ENCODE results near the gene ERC2.

ERC2 gene

DNA sequence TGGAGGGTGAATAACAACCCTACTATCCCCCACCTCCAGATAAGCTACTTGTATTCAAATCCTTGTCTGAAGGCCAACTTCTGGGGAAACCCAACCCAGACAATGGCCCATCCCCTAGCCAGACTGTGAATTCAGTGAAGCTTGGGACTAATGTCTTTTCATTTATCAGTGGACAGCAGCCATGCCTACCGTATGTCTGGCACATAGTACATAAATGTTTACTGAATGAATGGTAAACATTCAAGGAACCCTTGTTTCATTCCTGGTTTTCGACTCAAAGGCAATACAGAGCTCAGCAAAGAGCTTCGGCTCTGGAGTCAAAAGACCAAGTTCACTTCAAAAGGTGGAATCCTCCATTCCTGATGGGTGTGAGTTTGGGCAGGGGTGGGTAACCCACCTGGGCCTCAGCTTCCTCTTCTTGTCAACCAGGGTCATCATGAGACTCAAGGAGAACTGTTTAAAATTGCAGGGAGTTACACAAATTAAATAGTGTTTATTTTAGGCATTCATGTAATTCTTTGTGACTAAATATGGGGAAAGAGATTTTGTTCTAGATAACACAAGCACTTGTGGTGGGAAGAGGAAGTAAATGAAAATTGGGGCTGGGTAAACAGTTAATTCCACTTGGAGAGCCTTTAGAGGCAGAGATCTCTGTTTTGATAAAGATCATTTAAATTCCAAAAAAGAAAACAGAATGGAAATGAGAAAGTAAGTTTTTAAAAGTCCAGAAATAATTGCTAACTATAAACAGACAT lies 677.5 kb downstream of the ERC2 start:
- no peak for DNase-seq (ENCODE audit: low read depth)

DNA sequence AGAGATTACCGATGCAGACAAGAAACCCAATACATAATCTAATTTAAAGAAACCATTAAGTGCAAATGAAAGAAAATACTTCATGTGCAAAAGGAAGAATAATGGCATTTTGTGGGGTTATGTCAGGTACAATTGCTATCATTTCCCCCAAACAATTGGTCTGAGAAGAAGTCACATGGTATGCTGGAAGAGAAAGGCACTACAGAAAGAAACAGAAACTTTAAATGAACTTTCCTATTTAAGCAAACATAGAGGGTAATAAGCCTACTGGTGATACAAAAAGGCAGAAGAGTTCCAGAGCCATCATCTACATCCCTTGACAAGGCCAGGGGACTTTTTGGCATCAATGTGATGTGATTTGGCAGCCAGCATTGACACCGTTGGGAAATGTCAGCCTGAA lies 678.8 kb downstream of the ERC2 start:
- no peak for DNase-seq (ENCODE audit: low read depth)

DNA sequence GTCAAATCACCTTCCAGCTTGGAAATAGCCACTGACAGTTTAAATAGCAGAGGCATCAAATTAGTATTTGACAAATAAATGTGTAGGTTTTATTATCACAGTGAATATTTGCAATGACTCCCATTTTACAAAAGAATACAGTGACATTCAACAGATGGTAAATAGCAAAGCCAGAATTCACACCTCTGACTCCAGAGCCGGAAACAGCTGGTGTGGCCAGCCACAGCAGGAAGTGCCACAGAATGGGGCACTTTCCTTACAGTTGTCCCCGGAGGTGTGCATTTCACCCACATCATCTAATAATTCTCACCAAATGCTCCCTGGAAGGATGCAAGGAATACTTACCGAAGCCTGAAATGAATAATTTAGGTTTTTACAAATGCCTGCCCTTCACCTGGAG lies 685.5 kb downstream of the ERC2 start:
- DNase-seq (ENCODE audit: low read depth), result no peak

DNA sequence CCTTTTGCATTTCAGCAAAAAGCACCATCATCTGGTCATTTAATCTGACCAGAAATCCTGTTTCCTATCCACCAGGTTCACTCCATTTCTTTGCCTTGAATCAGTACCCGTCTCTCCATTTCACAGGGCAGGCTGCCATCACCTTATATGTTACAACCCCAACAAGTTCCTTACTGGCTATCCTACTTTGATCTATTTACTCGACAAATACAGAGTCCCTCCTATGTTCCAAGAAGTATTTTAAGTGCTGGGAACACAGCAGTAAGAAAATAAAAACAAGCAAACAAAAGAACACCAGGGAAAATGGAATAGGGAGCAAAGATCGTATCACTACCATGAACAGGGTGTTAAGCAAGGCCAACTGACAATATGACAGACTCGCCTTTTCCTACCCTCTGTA lies 685.9 kb downstream of the ERC2 start:
- no peak for DNase-seq (ENCODE audit: low read depth)

DNA sequence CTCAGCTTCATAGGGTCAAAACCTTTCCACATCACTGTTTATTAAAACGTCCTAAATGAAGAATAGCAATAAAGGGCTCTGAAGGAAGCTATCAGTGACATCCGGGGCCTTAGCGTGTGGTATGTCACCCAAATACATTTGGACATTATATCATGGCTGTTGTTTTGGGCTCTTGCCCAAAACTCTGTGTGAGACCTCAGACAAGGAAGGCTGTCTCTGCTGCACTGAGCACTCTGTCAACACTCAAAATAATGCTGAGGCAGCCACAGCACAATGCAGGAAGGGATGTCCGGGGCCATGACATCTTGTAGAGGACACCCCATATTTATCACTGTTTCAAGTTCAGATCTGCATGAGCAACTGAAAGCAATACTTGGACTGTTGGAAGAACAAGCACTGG lies 687.4 kb downstream of the ERC2 start:
- DNase-seq (ENCODE audit: low read depth), result no peak

DNA sequence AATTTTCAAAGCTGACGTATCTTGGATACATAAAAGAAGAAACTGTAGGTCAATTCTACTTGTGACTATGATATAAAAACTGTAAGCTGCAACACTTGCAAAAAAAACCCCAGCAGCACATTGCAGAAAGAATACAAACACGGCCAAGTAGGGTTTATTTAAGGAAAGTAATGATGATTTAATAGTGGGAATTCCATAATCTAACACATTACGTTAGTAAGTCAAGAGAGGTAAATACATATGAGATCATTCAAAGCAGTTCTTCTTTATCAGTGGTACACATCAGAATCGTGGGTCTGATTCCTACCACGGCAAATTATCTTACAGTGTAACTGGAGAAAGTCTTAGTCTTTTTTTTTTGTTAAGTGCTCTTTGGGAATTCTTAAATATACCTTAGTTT lies 688.7 kb downstream of the ERC2 start:
- no peak for DNase-seq (ENCODE audit: low read depth)

DNA sequence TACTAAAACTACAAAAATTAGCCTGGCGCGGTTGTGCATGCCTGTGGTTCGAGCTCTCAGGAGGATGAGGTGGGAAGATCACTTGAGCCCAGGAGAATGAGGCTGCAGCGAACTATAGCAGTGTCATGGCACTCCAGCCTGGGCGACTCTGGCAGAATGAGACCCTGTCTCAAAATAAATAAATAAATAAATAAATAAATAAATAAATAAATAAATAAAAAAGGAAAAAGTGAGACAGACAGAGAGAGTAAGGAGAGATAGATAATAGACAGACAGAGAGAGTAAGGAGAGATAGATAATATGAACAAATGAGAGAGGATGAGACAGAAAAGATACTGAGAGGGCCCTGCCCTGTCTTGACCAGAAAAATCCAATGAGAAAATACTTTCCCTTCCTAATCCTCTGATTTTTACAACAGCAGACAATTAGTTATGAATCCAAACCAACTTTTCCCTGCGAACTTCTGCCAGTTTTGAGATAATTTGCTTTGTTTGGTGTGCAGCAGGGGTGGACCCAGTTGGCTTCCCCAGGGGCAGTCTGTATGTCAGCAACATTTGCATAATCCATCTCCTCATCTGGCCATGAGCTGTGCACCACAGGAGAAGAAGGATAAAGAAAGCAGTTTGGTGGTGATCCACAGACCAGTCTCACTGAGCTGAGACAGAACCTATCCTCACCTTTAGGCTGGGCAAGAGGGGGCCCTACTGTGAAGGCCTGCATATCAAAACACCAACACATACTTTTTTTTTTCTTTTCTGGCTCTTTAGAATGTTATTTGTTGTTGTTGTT lies 692.7 kb downstream of the ERC2 start:
- no peak for DNase-seq (ENCODE audit: low read depth)

DNA sequence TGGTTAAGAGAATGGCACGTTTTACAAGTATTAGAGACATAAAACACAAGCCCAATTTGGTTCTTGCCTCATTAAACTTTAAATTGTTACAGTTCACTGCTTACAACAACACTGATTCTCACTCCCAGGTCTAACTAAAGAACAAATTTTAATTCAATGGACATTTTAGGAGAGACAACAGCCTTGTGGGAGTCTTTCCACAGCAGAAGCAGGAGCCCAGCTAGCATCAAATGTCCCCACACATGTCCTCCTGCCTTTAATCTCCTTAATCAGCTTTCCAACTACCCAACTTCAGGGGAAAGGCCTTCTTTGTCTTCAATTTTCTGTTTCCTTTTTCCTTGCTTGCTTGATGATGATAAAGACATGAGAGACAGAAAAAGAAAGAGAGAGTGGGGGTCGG lies 693.4 kb downstream of the ERC2 start:
- no peak for DNase-seq (ENCODE audit: low read depth)

DNA sequence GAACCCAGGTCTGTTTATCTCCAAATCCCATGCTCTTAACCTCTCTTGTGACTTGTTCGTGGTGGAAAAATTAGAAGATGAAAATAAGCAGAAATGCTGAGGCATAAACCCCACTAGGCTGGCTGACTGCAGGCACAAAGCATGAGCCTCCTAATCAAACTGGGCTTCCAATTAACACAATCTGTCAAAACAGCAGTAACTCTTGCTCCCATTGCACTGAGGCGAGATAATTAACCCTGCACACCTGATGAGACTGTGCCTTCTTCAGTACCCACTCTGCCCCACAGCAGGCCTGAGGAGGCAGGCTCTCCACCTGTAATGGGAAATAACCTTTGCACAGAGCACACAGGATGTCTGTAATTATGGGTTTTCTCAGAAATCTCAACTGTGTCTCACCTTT lies 696.8 kb downstream of the ERC2 start:
- no peak for DNase-seq (ENCODE audit: low read depth)

DNA sequence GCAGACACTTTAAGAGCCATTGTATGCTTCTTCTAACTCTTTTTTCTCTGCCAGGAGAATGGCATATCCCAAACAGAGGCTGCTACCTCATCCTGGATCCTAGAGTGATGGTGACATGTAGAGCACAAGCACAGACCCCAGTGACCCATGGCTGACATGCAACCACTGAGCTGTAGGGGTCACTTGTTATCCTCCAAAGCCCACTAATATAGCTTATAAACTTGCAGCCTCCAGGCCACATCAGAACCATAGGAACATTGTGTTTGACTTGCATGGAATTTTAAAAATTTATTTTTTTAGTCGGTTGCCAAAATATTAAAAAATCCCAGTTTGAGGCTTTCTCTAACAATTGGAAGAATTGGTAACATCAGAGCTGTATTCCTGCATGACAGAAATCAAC lies 698.2 kb downstream of the ERC2 start:
- DNase-seq (ENCODE audit: low read depth), result no peak

DNA sequence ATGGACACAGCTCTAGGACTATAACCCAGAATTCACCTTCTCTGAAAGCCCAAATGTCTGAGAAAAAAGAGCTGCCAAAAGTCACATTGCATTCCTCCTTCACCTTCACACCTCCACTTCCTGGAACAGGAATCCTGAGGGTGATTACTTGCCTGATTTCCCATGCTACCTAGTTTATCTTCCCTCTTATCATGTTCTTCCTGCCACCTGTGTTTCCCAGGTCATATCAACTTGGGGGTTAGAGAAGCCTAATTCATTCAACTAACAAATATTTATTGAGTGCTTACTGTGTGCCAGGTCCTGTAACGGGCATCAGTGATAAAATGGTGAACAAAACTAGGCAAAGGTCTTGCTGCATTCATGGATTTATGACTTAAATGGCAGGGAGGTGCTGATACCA lies 701.5 kb downstream of the ERC2 start:
- no peak for DNase-seq (ENCODE audit: low read depth)

DNA sequence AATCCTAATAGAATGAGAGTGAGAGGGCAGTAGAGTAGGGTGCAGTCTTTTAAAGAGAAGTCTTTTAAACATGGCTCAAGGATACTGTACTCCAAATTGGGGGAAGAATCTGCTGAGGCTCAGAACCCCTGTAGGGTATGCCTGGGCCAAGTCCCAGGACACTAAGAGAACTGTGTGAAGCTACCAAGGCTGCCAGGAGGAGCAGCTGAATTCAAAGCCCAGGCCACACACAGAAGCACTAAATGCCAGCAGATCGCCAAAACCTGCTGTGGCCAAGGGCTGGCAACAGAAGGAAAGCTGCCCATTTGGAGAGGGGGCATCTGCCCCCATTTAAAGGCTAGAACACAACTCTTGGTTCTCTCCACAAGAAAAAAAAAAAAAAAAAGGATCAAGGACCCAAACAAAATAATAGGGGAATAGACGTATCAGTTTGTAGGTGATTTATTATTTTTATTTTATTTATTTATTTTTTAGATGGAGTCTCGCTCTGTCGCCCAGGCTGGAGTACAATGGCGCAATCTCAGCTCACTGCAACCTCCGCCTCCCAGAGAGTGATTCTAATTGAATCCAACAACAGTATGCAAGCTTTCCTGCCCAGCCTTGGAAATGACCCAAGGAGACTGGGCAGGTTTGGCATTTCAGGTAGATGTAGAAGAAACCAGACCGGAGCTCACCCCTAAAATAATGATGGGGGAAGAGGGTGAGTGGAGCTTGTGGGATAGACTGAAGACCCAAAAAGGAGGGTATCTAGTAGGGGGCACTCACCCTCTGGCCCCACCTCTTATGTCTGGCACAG lies 702.2 kb downstream of the ERC2 start:
- no peak for DNase-seq (ENCODE audit: low read depth)

DNA sequence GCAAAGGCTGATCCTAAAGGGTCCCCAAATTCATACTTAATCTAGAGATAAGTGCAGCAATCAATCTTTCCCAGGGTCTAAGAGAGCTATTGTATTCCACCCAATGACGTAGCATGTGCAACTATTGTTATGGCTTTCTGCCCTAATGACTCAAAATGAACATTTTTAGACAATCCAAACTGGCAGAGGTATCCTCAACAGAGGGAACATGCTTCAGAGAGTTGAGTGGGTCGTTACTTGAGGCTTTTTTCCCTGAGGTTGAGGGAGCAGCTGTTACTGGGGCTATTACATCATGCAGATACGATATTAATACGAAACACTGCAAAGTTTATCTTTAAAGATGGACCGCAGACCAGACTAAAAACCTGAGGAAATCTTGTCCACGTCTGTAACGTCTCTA lies 702.9 kb downstream of the ERC2 start:
- no peak for DNase-seq (ENCODE audit: low read depth)

DNA sequence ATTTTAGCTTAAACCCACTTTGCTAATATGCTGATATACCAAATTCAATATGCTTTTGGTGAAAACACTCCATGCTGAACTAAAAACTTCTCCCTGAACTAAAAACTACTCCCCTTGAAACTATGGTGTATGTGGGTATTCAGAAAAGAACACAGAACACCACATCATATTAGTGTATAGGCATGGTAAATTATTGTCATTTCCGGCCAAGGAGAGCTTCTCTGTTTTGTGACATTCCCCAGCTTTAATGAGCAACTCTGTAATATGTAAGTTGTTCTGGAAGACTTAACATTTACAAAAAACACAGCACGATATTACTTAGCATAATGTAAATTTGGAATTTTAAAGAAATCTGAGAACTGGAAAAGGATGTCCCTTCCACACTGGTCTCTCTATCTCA lies 711.3 kb downstream of the ERC2 start:
- DNase-seq (ENCODE audit: low read depth), result no peak

DNA sequence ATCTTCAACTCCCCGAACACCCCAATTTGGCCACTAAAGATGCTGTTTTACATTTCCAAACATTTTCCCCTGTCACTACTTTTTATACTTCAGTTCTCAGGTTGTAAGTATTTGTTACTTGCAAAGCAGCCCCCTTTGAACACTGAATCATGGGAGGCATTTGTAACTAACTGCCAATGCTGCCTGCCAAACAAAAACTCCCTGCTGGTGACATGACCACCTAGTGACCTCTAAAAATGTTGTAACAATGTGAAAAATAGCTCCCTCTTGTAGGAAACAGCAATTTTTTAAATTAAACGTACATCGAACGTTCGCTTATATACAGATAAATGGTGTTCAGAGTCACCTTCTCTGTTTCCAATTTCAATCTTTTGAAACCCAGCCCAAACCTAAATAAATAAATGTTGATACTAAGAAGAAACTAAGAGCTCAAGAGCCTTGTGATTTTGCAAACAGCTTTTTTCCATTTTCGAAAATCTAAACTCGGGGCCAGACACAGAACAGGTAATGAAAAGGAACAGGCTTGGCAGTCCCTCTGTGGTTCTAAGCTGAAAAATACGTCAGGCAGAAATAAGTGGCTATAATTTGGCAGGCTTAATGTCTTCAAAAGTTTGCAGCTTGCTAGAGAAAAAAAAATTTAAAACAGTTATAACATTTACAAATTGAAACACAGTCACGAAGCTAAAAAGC lies 712.6 kb downstream of the ERC2 start:
- no peak for DNase-seq (ENCODE audit: low read depth)

DNA sequence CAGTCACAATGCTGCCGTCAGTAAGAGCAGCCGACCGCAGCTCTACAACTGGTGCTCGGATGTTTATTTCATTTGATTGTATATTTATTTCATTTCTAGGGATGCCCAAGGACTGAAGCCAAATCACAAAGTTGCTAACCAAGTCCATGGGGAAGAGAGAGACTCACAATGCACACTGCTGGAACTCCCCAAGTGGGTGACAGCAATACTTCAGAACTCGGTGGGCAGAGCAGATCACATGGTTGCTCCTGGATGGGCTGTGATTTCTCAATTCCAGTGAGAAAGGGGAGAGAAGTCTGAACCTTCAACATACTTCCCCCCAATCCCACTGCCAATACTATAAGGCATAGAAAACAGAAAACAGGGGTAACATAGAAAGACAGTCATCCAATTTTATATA lies 715.4 kb downstream of the ERC2 start:
- no peak for DNase-seq (ENCODE audit: low read depth)

DNA sequence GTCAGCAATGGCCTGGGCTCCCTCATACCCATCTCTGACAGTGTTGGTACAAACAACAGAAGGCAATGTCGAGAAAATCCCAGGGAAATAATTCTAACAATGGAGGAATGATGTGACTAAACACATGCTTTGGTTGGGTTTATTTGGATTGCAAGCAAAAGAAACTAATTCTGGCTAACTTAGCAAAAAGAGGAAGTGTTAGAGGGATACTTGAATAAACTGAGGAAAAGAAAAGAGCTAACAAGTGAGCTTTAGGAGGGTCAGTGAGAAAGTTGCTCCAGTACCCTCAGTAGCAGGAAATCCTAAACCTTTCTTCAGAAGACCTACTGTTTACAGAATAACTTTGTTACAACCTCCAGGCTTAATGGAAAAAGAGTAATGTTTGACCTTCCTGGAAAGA lies 716.5 kb downstream of the ERC2 start:
- DNase-seq (ENCODE audit: low read depth), result no peak

DNA sequence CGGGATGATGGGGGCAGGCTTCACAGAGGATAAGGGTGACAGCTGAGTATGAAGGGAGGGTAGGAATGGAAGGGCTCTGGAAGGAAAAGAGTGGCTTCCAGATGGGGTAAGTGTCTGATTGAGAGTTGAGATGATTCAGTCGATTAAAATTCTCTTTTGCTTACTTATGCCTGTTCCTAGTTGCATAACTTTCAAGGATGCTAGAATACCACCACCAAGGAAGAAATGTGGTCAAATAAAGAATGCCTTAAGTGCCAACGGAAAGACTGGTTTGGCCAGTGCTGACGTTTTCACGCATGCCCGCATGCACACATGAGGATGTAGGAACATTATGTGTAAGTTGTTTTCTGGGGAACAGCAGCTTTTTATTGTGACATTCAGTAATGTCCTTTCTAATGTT lies 717.7 kb downstream of the ERC2 start:
- no peak for DNase-seq (ENCODE audit: low read depth)

DNA sequence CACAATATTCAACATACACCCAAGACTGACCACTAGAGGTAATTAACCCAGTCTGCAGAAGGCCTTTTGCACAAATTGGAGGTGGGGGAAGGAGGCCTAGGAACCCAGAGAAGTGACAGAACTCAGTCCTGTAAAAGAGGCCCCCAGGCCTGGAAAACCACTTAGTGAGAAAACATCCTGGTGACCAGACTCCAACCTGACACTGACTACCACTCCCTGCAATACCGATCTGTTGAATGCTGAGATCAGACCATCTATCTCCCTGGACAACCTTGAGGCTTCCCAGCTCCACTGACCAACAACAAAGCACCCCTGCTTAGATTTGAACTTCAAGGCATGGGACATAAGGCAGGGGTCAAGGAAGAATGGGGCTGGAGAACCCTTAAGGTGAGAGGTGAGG lies 719.2 kb downstream of the ERC2 start:
- no peak for DNase-seq (ENCODE audit: low read depth)

DNA sequence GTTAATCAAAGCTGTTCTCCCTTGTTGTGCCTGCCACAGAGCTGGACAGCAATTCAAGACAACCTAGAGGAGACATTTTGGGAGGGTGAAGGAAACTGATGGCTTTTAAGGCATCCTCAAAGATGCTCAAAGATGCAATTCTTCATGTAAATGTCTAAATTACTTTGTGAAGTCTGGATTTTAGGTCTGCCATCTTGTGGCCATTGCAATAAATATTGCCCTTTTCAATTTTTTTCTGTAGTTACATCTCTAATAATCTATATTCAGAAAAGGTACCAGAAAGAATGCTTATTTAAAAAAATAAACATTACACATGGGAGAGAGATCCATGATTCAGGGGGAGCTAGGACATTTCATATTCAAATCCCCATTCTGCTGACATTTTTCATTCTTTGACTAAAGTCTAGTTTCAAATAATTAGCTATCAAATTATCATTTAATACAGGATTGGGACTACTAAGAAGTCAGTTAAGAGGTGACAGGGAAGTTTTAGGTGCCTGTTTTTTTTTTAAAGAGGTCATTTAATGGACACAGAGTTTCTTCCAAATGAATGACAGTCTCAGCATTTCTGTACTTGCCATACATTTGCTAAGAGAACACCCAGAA lies 721.4 kb downstream of the ERC2 start:
- DNase-seq (ENCODE audit: low read depth), result no peak

DNA sequence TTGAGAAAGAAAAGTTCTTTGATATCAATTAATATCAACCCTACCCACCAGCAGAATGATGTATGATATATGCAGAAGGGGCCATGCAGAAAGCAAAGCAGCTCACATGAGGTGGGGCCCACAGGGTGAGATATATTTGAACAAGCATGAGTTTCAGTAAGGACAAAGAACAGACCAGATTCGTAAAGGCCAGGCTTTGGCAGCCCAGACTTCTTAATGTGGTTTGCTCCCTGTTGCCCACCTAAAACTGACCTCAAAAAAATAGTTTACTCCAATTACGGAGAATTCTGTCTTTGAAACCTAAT lies 725.5 kb downstream of the ERC2 start:
- no peak for DNase-seq (ENCODE audit: low read depth)

Measured in CMK (cell line).